Cardiac muscle cell (in vitro differentiated cells and primary cell): Measurements from ENCODE around the gene FMN2. TPM values are rescaled to one million over a fixed set of nuclear protein-coding genes. Genes with fewer than 3 reads are reported as not detected.
A peak's percentile ranks its signal among the peaks of the same experiment; 100 is the strongest.

Source experiments
- DNase-seq, 2 donors: peaks; one replicate each; pipeline versions ENCODE4 v3.0.0 to v3.0.0-alpha.2; 2010 to 2017; ENCODE audit warnings: low read depth in 1 of 2, low spot score in 1 of 2
- H3K27ac ChIP-seq: fragments of 200-600 bp; sonication (generic); 2 replicates; pipeline ENCODE4 v1.5.1; 2016
- H3K27me3 ChIP-seq: fragments of 200-600 bp; sonication (generic); 2 replicates; pipeline ENCODE4 v1.6.0; 2016; ENCODE audit warnings: control low read depth
- H3K36me3 ChIP-seq: fragments of 200-600 bp; sonication (generic); 2 replicates; pipeline ENCODE4 v1.5.1; 2016; ENCODE audit warnings: control low read depth
- H3K4me1 ChIP-seq: fragments of 200-600 bp; sonication (generic); 2 replicates; pipeline ENCODE4 v1.8.1; 2017; ENCODE audit warnings: low read depth, mild to moderate bottlenecking, mixed run types
- H3K4me3 ChIP-seq: fragments of 200-600 bp; sonication (generic); 2 replicates; pipeline ENCODE4 v1.5.1; 2016; ENCODE audit warnings: mild to moderate bottlenecking
- H3K9me3 ChIP-seq: fragments of 200-600 bp; sonication (generic); 2 replicates; pipeline ENCODE4 v1.5.1; 2017; ENCODE audit warnings: low read depth, mild to moderate bottlenecking, control low read depth
- polyA plus RNA-seq: library from polyadenylated mRNA; unstranded; fragments of >200 nt; fragmentation: Nextera tagmentation; extraction: Ambion mirVana; gene quantifications from 2 replicates; pipeline ENCODE4 v1.2.1, GENCODE V29; 2016
- total RNA-seq: library from RNA; depleted of rRNA; stranded (reverse); fragments of >200 nt; gene quantifications from 2 replicates; pipeline ENCODE4 v1.2.3, GENCODE V29; 2016
- TF ChIP-seq, protein P1 (sequence below): IDR thresholded peaks from 2 replicates; pipeline ENCODE4 v1.5.1; 2012; ENCODE audit warnings: low read depth, mild to moderate bottlenecking, low read length

The FMN2 gene
- total and polyA plus RNA-seq, 2 experiments from 2014 or later = 0.42 to 2.7 TPM

DNA sequence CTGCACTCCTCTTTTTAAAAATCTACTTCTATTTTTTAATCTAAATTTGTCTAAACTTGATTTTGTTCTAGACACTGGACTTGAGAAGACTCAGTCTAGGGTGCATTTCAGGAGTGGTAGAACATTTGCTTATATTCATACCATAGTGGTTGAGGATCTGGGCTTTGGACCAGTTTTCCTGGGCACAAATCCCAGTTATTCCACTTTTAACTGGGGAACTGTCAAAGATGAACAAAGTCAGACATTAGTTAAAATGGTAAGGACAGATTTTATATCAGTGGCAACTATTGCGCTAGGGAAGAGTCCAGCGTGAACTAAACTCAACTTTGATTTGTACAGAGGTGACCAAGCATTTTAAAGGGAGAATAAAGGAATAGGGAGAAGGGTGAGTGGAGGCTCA, 102.4 kb downstream of the FMN2 start:
- peak in 1 of 2 donors; percentile 60 for DNase-seq
- Histone ChIP-seq H3K27me3 (no peaks in the 10 kb centered on the region), H3K4me3 (no peak overlapping the region), H3K9me3 (no peaks in the 10 kb centered on the region), H3K36me3 (no peaks in the 10 kb centered on the region), H3K27ac (no peak overlapping the region), H3K4me1 (peaks cover 7% of the 10 kb centered on the region)
- TF ChIP-seq, protein P1, sequence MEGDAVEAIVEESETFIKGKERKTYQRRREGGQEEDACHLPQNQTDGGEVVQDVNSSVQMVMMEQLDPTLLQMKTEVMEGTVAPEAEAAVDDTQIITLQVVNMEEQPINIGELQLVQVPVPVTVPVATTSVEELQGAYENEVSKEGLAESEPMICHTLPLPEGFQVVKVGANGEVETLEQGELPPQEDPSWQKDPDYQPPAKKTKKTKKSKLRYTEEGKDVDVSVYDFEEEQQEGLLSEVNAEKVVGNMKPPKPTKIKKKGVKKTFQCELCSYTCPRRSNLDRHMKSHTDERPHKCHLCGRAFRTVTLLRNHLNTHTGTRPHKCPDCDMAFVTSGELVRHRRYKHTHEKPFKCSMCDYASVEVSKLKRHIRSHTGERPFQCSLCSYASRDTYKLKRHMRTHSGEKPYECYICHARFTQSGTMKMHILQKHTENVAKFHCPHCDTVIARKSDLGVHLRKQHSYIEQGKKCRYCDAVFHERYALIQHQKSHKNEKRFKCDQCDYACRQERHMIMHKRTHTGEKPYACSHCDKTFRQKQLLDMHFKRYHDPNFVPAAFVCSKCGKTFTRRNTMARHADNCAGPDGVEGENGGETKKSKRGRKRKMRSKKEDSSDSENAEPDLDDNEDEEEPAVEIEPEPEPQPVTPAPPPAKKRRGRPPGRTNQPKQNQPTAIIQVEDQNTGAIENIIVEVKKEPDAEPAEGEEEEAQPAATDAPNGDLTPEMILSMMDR = no peak

GRCh38 chr1:240198376-240198775, 106.7 kb downstream of the FMN2 start:
- no peaks in the 10 kb centered on the region for H3K27me3 ChIP-seq
- no peaks in the 10 kb centered on the region for H3K9me3 ChIP-seq
- H3K27ac ChIP-seq = no peak overlapping the region
- TF ChIP-seq, protein P1 = no peak
- no peaks in the 10 kb centered on the region for H3K36me3 ChIP-seq
- no peak for DNase-seq
- peaks cover 22% of the 10 kb centered on the region for H3K4me1 ChIP-seq
- no peak overlapping the region for H3K4me3 ChIP-seq

DNA sequence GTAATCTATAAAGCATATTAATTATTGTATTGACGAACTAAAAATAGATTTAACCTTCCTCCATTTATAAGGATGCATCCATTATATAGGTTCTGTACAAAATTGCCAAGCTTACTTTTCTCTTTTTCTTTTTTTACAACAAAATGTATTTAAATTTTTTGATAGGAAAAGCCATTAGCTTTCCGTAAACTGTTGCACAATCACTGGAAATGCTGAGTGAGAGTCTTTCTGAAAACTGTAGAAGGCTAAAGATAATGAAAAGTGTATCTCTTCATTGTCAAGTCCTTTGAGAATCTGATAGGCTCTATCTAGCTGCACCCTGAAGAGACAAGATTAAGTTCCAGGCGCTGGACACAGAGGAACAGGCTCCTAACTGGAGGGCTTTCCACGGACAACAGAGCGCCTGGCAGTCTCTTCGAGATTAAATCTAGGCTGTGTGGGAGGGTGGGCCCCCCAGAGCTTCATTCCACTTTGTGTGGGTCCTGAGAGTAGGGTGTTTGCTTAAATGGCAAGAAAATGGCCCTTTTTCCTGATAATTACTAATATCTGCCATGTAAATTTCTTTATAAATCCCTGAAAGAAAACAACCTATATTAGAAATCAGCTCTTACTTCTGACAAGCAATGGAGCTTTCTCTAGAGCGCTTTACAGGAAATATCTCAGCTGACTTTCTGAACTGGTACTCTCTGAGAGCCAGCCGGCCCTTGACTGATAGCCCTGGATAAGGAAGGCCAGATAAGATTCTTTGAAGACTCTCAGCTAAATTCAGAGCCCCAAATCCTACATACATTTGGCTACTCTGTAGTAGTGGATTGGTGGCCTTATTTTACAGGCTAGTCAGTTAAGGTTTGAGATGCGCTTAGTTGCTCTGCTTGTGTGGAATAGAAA, 108.3 kb downstream of the FMN2 start:
- peak; percentile 2 to 63 for DNase-seq
- Histone ChIP-seq H3K36me3 (no peaks in the 10 kb centered on the region), H3K27ac (peak overlapping the region; percentile 90), H3K4me3 (no peak overlapping the region), H3K9me3 (no peaks in the 10 kb centered on the region), H3K27me3 (no peaks in the 10 kb centered on the region), H3K4me1 (peaks cover 22% of the 10 kb centered on the region)
- TF ChIP-seq, protein P1 = no peak

DNA sequence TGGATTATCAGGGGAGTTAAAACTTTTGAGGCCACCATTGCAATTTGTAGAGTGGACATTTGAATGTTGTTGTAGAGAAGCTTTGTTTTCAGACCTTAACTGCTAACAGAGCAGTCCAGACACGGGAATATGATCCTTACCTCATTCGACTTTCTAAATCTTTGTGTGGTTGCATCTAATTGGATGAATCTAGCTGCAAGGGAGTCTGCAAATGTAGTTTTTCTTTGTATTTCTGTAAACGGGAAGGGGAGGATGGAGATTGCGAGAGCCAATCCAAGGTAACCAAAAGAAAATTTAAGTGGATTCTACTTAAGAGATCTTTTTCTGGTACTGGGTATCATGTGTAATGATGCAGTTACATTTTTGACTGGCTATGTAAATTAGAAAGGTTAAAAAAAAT, 110.2 kb downstream of the FMN2 start:
- no peaks in the 10 kb centered on the region for H3K9me3 ChIP-seq
- H3K4me1 ChIP-seq = peaks cover 22% of the 10 kb centered on the region
- H3K4me3 ChIP-seq = no peak overlapping the region
- DNase-seq = no peak
- no peak overlapping the region for H3K27ac ChIP-seq
- TF ChIP-seq, protein P1 = no peak
- no peaks in the 10 kb centered on the region for H3K27me3 ChIP-seq
- no peaks in the 10 kb centered on the region for H3K36me3 ChIP-seq

- Histone ChIP-seq H3K4me1 (no peaks in the 10 kb centered on the region), H3K36me3 (no peaks in the 10 kb centered on the region), H3K27ac (no peak overlapping the region), H3K4me3 (no peak overlapping the region), H3K27me3 (no peaks in the 10 kb centered on the region), H3K9me3 (no peaks in the 10 kb centered on the region)
- TF ChIP-seq, protein P1 = no peak
- no peak for DNase-seq
These were observed 115.5 kb downstream of the FMN2 start for GRCh38 chr1:240207073-240207709.
